ENCODE data around the gene RREB1. TPM values are rescaled to one million over a fixed set of nuclear protein-coding genes. Genes with fewer than 3 reads are reported as not detected.
A peak's percentile ranks its signal among the peaks of the same experiment; 100 is the strongest.

Gene RREB1
- total RNA-seq, 1 donor from 2014 or later: 41.8 TPM

DNA sequence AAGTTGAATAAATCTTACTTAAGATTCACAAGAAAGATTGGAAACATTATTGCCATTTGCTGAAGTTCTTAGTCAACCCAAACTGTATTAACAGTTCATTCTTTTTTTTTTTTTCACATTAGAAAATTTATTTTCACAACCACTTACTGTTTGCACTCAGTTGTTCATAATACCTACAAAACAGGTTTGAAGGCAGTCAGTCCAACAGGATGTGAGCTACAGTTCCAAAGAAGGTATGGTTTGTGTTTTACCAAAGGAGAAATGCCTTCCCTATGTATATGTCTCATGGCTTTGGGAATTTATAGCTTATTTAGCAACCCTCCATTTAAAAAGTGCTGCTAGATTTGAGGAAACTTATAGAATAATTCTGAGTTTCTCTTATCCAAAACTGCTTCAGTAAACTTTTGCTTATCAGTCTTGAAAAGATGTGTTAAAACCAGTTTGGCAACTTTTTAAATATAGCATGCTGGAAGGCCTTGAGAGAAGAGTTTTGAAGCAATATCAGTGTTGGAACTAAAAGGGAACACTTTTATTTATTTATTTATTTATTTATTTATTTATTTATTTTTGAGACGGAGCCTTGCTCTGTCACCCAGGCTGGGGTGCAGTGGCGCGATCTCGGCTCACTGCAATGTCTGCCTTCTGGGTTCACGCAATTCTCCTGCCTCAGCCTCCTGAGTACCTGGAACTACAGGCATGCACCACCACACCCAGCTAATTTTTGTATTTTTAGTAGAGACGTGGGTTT is 46.8 kb upstream of the RREB1 start:
- Histone ChIP-seq H3K79me2 (ENCODE audit: insufficient read depth, low read length) (no peaks in the 10 kb centered on the region), H3K9ac (ENCODE audit: low read length) (no peak overlapping the region), H3K4me3 (ENCODE audit: insufficient read depth, low read depth, low read length) (no peak overlapping the region), H3K4me1 (ENCODE audit: insufficient read depth, low read length) (peaks cover 12% of the 10 kb centered on the region), H4K20me1 (ENCODE audit: insufficient read depth, low read length) (no peaks in the 10 kb centered on the region), H3K27me3 (ENCODE audit: insufficient read depth, low read length) (no peaks in the 10 kb centered on the region), H2AFZ (ENCODE audit: low read depth, low read length) (no peak overlapping the region), H3K9me3 (ENCODE audit: insufficient read depth, low read depth, low read length) (no peaks in the 10 kb centered on the region), H3K4me2 (ENCODE audit: low read length) (no peak overlapping the region), H3K27ac (ENCODE audit: low read depth, low read length) (no peak overlapping the region), H3K36me3 (ENCODE audit: insufficient read depth, low read length) (no peaks in the 10 kb centered on the region)
- Mint-ChIP-seq H3K4me3 (ENCODE audit: unreplicated experiment) (no peak overlapping the region), H3K27ac (ENCODE audit: unreplicated experiment) (no peak overlapping the region), H3K36me3 (ENCODE audit: low read depth, unreplicated experiment) (no peaks in the 10 kb centered on the region), H3K4me1 (ENCODE audit: low read depth, unreplicated experiment) (peaks cover 15% of the 10 kb centered on the region), H3K9me3 (ENCODE audit: unreplicated experiment) (no peaks in the 10 kb centered on the region), H3K27me3 (ENCODE audit: low read depth, unreplicated experiment) (no peaks in the 10 kb centered on the region)
- TF ChIP-seq, protein P1, sequence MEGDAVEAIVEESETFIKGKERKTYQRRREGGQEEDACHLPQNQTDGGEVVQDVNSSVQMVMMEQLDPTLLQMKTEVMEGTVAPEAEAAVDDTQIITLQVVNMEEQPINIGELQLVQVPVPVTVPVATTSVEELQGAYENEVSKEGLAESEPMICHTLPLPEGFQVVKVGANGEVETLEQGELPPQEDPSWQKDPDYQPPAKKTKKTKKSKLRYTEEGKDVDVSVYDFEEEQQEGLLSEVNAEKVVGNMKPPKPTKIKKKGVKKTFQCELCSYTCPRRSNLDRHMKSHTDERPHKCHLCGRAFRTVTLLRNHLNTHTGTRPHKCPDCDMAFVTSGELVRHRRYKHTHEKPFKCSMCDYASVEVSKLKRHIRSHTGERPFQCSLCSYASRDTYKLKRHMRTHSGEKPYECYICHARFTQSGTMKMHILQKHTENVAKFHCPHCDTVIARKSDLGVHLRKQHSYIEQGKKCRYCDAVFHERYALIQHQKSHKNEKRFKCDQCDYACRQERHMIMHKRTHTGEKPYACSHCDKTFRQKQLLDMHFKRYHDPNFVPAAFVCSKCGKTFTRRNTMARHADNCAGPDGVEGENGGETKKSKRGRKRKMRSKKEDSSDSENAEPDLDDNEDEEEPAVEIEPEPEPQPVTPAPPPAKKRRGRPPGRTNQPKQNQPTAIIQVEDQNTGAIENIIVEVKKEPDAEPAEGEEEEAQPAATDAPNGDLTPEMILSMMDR (IDR thresholded peaks at IDR 0.05; ENCODE audit: insufficient read depth, low read depth, low read length): no peak
- TF ChIP-seq EZH2 (IDR thresholded peaks at IDR 0.05; ENCODE audit: insufficient read depth, low read length): no peak
- FAIRE-seq (no peak), DNase-seq (ENCODE audit: low read depth) (no peak)

DNA sequence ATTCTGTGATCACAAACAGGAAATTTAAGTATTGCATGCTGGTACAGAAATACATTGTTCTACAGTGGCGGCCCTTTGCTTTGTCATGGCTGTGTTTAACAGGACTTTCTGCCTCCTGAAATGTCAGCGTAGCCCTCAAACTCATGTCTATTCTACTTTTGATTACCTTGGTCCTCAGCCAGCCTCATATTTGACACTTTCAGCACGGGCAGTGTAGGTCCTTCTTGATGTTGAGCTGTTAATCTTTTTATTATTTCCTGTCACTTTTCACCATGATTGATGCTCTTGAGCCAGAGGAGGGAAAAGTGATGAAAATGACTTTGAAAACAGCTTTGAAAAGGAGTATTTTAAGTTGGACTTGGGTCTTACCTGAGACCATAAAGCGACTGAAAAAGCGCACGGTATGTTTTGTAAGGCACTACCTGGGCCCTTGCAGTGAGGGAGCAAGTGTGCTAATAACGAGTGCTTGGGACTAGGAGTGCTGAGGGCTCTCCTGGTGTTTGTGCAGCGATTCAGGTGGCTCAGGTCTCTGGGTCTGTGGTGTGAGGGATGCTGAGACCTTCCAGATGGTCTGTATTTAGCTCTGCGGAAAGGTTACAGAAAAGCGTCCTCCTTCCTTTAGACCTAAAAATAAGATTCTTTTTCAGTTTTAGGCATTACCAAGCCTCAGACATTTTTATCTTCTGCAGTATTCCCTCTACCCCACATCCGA is 45.2 kb upstream of the RREB1 start:
- Mint-ChIP-seq H3K27me3 (ENCODE audit: low read depth, unreplicated experiment) (no peaks in the 10 kb centered on the region), H3K36me3 (ENCODE audit: low read depth, unreplicated experiment) (no peaks in the 10 kb centered on the region), H3K9me3 (ENCODE audit: unreplicated experiment) (no peaks in the 10 kb centered on the region), H3K4me1 (ENCODE audit: low read depth, unreplicated experiment) (peaks cover 12% of the 10 kb centered on the region), H3K4me3 (ENCODE audit: unreplicated experiment) (no peak overlapping the region), H3K27ac (ENCODE audit: unreplicated experiment) (no peak overlapping the region)
- no peak overlapping the region for H3K9ac ChIP-seq (ENCODE audit: low read length)
- no peak for TF ChIP-seq EZH2 (IDR thresholded peaks at IDR 0.05; ENCODE audit: insufficient read depth, low read length)
- TF ChIP-seq, protein P1 (IDR thresholded peaks at IDR 0.05; ENCODE audit: insufficient read depth, low read depth, low read length): no peak
- H3K4me3 ChIP-seq (ENCODE audit: insufficient read depth, low read depth, low read length): no peak overlapping the region
- H2AFZ ChIP-seq (ENCODE audit: low read depth, low read length): peak overlapping the region; percentile 23
- H3K4me2 ChIP-seq (ENCODE audit: low read length): no peak overlapping the region
- DNase-seq (ENCODE audit: low read depth) (no peak), FAIRE-seq (no peak)
- no peaks in the 10 kb centered on the region for H4K20me1 ChIP-seq (ENCODE audit: insufficient read depth, low read length)
- no peaks in the 10 kb centered on the region for H3K27me3 ChIP-seq (ENCODE audit: insufficient read depth, low read length)
- no peaks in the 10 kb centered on the region for H3K36me3 ChIP-seq (ENCODE audit: insufficient read depth, low read length)
- no peaks in the 10 kb centered on the region for H3K9me3 ChIP-seq (ENCODE audit: insufficient read depth, low read depth, low read length)
- H3K27ac ChIP-seq (ENCODE audit: low read depth, low read length): no peak overlapping the region
- H3K79me2 ChIP-seq (ENCODE audit: insufficient read depth, low read length): no peaks in the 10 kb centered on the region
- H3K4me1 ChIP-seq (ENCODE audit: insufficient read depth, low read length): peaks cover 12% of the 10 kb centered on the region

DNA sequence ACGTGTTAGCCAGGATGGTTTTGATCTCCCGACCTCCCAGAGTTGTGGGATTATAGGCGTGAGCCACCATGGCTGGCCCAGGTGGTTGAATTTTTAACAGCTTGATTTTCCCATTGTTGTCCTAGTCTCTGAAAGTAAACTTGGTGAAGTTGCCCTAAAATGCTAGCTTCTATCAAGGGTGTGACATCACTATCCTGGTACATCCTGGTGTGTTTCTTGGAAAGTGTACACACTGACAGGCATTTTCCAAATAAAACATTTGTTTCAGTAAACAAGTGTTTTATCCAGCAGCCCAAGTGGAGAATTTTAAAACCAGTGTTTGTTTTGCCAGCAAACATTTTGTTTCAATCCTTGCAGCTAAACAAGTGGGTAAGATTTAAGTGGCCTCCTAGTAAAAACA is 40.5 kb upstream of the RREB1 start:
- no peaks in the 10 kb centered on the region for H3K36me3 Mint-ChIP-seq (ENCODE audit: low read depth, unreplicated experiment)
- no peak overlapping the region for H2AFZ ChIP-seq (ENCODE audit: low read depth, low read length)
- TF ChIP-seq EZH2 (IDR thresholded peaks at IDR 0.05; ENCODE audit: insufficient read depth, low read length): no peak
- TF ChIP-seq, protein P1 (IDR thresholded peaks at IDR 0.05; ENCODE audit: insufficient read depth, low read depth, low read length): no peak
- H3K27me3 Mint-ChIP-seq (ENCODE audit: low read depth, unreplicated experiment): no peaks in the 10 kb centered on the region
- DNase-seq (ENCODE audit: low read depth) (no peak), FAIRE-seq (no peak)
- no peaks in the 10 kb centered on the region for H3K79me2 ChIP-seq (ENCODE audit: insufficient read depth, low read length)
- no peaks in the 10 kb centered on the region for H3K9me3 Mint-ChIP-seq (ENCODE audit: unreplicated experiment)
- H3K4me1 Mint-ChIP-seq (ENCODE audit: low read depth, unreplicated experiment): no peaks in the 10 kb centered on the region
- H3K27ac ChIP-seq (ENCODE audit: low read depth, low read length): no peak overlapping the region
- no peak overlapping the region for H3K4me2 ChIP-seq (ENCODE audit: low read length)
- no peaks in the 10 kb centered on the region for H3K27me3 ChIP-seq (ENCODE audit: insufficient read depth, low read length)
- no peaks in the 10 kb centered on the region for H3K36me3 ChIP-seq (ENCODE audit: insufficient read depth, low read length)
- no peaks in the 10 kb centered on the region for H3K9me3 ChIP-seq (ENCODE audit: insufficient read depth, low read depth, low read length)
- no peaks in the 10 kb centered on the region for H3K4me1 ChIP-seq (ENCODE audit: insufficient read depth, low read length)
- H3K4me3 Mint-ChIP-seq (ENCODE audit: unreplicated experiment): no peak overlapping the region
- H3K27ac Mint-ChIP-seq (ENCODE audit: unreplicated experiment): no peak overlapping the region
- no peak overlapping the region for H3K9ac ChIP-seq (ENCODE audit: low read length)
- H3K4me3 ChIP-seq (ENCODE audit: insufficient read depth, low read depth, low read length): no peak overlapping the region
- no peaks in the 10 kb centered on the region for H4K20me1 ChIP-seq (ENCODE audit: insufficient read depth, low read length)
